ENCODE results near the gene MTMR8. TPM values are rescaled to one million over a fixed set of nuclear protein-coding genes. Genes with fewer than 3 reads are reported as not detected.

The MTMR8 gene
- total and polyA plus RNA-seq, 2 experiments from 2014 or later = 1.6 to 2.6 TPM

DNA sequence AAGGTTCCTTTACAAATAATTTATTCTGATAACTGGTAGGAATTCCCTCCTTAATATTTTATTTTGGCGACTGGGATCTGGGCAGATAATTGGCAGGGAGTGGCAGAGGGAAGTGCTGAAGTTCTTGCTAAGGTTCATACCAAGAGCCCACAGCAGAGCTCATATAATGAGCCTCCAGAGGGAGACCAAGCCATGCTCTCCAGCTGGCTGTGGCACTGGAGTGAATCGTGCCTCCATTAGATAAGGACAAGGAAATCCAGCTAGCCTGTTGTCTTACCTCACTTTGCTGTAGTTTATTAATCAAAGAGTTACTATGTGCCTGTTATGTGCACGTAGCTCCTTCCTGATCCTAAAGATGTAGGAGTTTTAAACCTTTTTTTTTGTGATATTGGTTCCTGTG, 166.1 kb downstream of the MTMR8 start:
- no peak for DNase-seq (ENCODE audit: low read depth in 1 of 2, low spot score in 1 of 2)
- Histone ChIP-seq H3K4me3 (no peak overlapping the region), H3K27ac (no peak overlapping the region), H3K9me3 (ENCODE audit: low read depth) (no peaks in the 10 kb centered on the region), H3K27me3 (no peaks in the 10 kb centered on the region), H3K4me1 (ENCODE audit: low read depth) (no peaks in the 10 kb centered on the region), H3K36me3 (no peaks in the 10 kb centered on the region)
- TF ChIP-seq CTCF (IDR thresholded peaks at IDR 0.05; ENCODE audit: low read depth, low read length) = no peak

Other genes with a start within 250 kb of the MTMR8 start
- 6.4 and 8.0 TPM in 2 replicates for gene AMER1, start 189.7 kb downstream of the MTMR8 start, total RNA-seq
- gene AMER1, start 189.7 kb downstream of the MTMR8 start, polyA plus RNA-seq = 0.02 and 0.04 TPM in 2 replicates
- gene ASB12, start 164.8 kb downstream of the MTMR8 start, total RNA-seq = 0.24 and 0.46 TPM in 2 replicates
- gene ASB12, start 164.8 kb downstream of the MTMR8 start, polyA plus RNA-seq = 0.75 and 1.1 TPM in 2 replicates